ENCODE data around the gene ANKS1A. TPM values are rescaled to one million over a fixed set of nuclear protein-coding genes. Genes with fewer than 3 reads are reported as not detected.

ANKS1A gene
- total RNA-seq, 1 experiment from 2014 or later: 26.5 TPM

DNA sequence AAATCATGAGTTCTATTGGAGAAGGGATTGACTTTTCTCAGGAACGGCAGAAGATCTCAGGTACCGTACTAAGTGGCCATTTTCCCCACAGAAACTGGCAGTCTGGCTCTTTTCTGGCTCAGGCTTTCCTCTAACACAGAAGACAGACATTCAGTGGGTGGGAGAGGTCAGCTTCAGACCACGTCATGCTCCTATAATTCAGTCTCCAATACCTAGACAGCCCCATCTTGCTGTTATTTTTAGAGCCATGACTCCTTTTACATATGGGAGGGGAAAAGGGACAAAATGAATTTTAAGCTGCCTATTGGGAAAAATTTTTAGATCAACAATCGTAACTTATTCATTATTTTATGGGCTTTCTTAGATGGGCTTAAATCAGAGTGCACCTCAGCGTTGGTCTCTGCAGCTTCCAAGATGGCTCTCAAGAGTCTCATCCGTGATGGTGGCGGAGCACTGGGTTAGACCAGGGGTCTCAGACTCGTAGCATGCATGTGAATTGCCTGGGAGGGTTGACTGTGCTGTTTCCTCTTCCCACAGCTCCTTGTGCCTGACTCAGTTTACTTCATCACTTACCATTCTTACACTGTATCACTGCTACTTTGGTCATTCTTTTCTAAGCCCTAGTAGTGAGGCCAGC, 165.2 kb downstream of the ANKS1A start:
- H3K23me2 ChIP-seq (ENCODE audit: insufficient read length, low read depth, low read length, poor library complexity, severe bottlenecking): no peaks in the 10 kb centered on the region
- H3K4me1 ChIP-seq (ENCODE audit: insufficient read depth, low read length): no peaks in the 10 kb centered on the region; the same call in 1 of the 2 replicates
- H3K23ac ChIP-seq (ENCODE audit: insufficient read length, low read depth, low read length): no peak overlapping the region
- no peaks in the 10 kb centered on the region for H3K9me3 ChIP-seq (ENCODE audit: control insufficient read depth, low read depth, low read length)
- no peak overlapping the region for H2AK5ac ChIP-seq (ENCODE audit: insufficient read length, low read length)
- no CpG with 5 or more reads among the region's 8 CpGs for WGBS (ENCODE audit: extremely low coverage, insufficient read length, low lambda C conversion rate)
- no peak overlapping the region for H3K27ac ChIP-seq (ENCODE audit: insufficient read length, low read depth, low read length)
- Mint-ChIP-seq H3K9me3 (no peaks in the 10 kb centered on the region), H3K36me3 (ENCODE audit: insufficient read depth in 1 of 3, low read depth in 3 of 3) (peaks cover 3 to 34% (median 26%) of the 10 kb centered on the region in 3 experiments; a peak in 6 of 7 replicates), H3K27me3 (ENCODE audit: low read depth) (no peaks in the 10 kb centered on the region), H3K27ac (no peak overlapping the region; a peak in 1 of 7 replicates), H3K4me1 (peaks cover 5 to 13% of the 10 kb centered on the region in 2 experiments), H3K4me3 (no peak overlapping the region)
- no peak overlapping the region for H2BK15ac ChIP-seq (ENCODE audit: low read depth, low read length)
- H4K8ac ChIP-seq (replicated peaks; ENCODE audit: insufficient read length, low read depth, low read length): no peak overlapping the region
- H3K79me2 ChIP-seq (ENCODE audit: insufficient read depth, low read length): no peaks in the 10 kb centered on the region
- no peak overlapping the region for H3K4ac ChIP-seq (ENCODE audit: low read depth, low read length)
- H3K9ac ChIP-seq (ENCODE audit: extremely low read depth, insufficient read length, low read length): no peak overlapping the region
- no peaks in the 10 kb centered on the region for H3K79me1 ChIP-seq (ENCODE audit: insufficient read depth, low read depth, low read length, poor library complexity, severe bottlenecking)
- no peak overlapping the region for H3K56ac ChIP-seq (ENCODE audit: insufficient read length, low read depth, low read length)
- no peak overlapping the region for H4K91ac ChIP-seq (ENCODE audit: insufficient read length, low read depth, low read length)
- H4K5ac ChIP-seq (ENCODE audit: insufficient read length, low read depth, low read length): no peak overlapping the region
- TF ChIP-seq, protein P1, sequence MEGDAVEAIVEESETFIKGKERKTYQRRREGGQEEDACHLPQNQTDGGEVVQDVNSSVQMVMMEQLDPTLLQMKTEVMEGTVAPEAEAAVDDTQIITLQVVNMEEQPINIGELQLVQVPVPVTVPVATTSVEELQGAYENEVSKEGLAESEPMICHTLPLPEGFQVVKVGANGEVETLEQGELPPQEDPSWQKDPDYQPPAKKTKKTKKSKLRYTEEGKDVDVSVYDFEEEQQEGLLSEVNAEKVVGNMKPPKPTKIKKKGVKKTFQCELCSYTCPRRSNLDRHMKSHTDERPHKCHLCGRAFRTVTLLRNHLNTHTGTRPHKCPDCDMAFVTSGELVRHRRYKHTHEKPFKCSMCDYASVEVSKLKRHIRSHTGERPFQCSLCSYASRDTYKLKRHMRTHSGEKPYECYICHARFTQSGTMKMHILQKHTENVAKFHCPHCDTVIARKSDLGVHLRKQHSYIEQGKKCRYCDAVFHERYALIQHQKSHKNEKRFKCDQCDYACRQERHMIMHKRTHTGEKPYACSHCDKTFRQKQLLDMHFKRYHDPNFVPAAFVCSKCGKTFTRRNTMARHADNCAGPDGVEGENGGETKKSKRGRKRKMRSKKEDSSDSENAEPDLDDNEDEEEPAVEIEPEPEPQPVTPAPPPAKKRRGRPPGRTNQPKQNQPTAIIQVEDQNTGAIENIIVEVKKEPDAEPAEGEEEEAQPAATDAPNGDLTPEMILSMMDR (conservative IDR thresholded peaks at IDR 0.05): no peak
- H3K27me3 ChIP-seq (ENCODE audit: insufficient read depth, low read length): no peaks in the 10 kb centered on the region
- H2BK120ac ChIP-seq (ENCODE audit: low read depth, low read length, poor library complexity, severe bottlenecking): no peak overlapping the region
- no peak overlapping the region for H3K4me2 ChIP-seq (ENCODE audit: insufficient read depth, insufficient read length, low read length)
- no peak overlapping the region for H2BK20ac ChIP-seq (ENCODE audit: low read depth, low read length, poor library complexity, severe bottlenecking)
- H3T11ph ChIP-seq (ENCODE audit: low read length): no peak overlapping the region
- H2AFZ ChIP-seq (ENCODE audit: low read length): no peak overlapping the region
- no peak for DNase-seq
- no peak overlapping the region for H3K18ac ChIP-seq (ENCODE audit: insufficient read length, low read depth, low read length)
- no peak overlapping the region for H2BK5ac ChIP-seq (ENCODE audit: insufficient read length, low read length)
- no peak overlapping the region for H2BK12ac ChIP-seq (ENCODE audit: insufficient read length, low read depth, low read length)
- H4K20me1 ChIP-seq (ENCODE audit: control insufficient read depth, insufficient read depth, insufficient read length): no peaks in the 10 kb centered on the region
- H3K14ac ChIP-seq (ENCODE audit: insufficient read depth, low read length): no peak overlapping the region

Measured in H9 (cell line).